IMR-90 (cell line): ENCODE measurements around the gene RELL1.

Source experiments
- MAZ ChIP-seq: IDR thresholded peaks from 2 replicates; pipeline ENCODE4 v1.6.1; 2012; ENCODE audit warnings: low read depth, mild to moderate bottlenecking, low read length, improper control_type of control experiment, moderate library complexity, borderline replicate concordance
- MXI1 ChIP-seq: IDR thresholded peaks from 2 replicates; pipeline ENCODE4 v1.6.1; 2012; ENCODE audit warnings: low read depth, mild to moderate bottlenecking, low read length, moderate library complexity, borderline replicate concordance
- NFE2L2 ChIP-seq: fragments of 150-350 bp; IDR thresholded peaks from 2 replicates; pipeline ENCODE4 v1.6.1; 2016; ENCODE audit warnings: low read depth, mild to moderate bottlenecking, low read length
- POLR2A ChIP-seq: IDR thresholded peaks from 2 replicates; pipeline ENCODE4 v1.6.1; 2012; ENCODE audit warnings: mild to moderate bottlenecking, low read depth, low read length
- RAD21 ChIP-seq: IDR thresholded peaks from 2 replicates; pipeline ENCODE4 v1.6.1; 2012; ENCODE audit warnings: low read length, improper control_type of control experiment
- RCOR1 ChIP-seq: IDR thresholded peaks from 2 replicates; pipeline ENCODE4 v1.6.1; 2012; ENCODE audit warnings: mild to moderate bottlenecking, low read length, improper control_type of control experiment; ENCODE audit not compliant: insufficient replicate concordance
- TF ChIP-seq, protein P1 (sequence below): conservative IDR thresholded peaks from 2 replicates; pipeline ENCODE4 v1.5.1; 2012; ENCODE audit warnings: mild to moderate bottlenecking, low read depth, low read length, improper control_type of control experiment

GRCh38 chr4:37687194-37687562 is 1.0 kb upstream of the RELL1 start:
- TF ChIP-seq, protein P1, sequence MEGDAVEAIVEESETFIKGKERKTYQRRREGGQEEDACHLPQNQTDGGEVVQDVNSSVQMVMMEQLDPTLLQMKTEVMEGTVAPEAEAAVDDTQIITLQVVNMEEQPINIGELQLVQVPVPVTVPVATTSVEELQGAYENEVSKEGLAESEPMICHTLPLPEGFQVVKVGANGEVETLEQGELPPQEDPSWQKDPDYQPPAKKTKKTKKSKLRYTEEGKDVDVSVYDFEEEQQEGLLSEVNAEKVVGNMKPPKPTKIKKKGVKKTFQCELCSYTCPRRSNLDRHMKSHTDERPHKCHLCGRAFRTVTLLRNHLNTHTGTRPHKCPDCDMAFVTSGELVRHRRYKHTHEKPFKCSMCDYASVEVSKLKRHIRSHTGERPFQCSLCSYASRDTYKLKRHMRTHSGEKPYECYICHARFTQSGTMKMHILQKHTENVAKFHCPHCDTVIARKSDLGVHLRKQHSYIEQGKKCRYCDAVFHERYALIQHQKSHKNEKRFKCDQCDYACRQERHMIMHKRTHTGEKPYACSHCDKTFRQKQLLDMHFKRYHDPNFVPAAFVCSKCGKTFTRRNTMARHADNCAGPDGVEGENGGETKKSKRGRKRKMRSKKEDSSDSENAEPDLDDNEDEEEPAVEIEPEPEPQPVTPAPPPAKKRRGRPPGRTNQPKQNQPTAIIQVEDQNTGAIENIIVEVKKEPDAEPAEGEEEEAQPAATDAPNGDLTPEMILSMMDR: no peak
- no peak for TF ChIP-seq POLR2A
- TF ChIP-seq RCOR1: no peak
- no peak for TF ChIP-seq NFE2L2
- no peak for TF ChIP-seq MXI1
- no peak for TF ChIP-seq MAZ
- no peak for TF ChIP-seq RAD21
